ENCODE results near the gene MAP2.

MAP2 gene

DNA sequence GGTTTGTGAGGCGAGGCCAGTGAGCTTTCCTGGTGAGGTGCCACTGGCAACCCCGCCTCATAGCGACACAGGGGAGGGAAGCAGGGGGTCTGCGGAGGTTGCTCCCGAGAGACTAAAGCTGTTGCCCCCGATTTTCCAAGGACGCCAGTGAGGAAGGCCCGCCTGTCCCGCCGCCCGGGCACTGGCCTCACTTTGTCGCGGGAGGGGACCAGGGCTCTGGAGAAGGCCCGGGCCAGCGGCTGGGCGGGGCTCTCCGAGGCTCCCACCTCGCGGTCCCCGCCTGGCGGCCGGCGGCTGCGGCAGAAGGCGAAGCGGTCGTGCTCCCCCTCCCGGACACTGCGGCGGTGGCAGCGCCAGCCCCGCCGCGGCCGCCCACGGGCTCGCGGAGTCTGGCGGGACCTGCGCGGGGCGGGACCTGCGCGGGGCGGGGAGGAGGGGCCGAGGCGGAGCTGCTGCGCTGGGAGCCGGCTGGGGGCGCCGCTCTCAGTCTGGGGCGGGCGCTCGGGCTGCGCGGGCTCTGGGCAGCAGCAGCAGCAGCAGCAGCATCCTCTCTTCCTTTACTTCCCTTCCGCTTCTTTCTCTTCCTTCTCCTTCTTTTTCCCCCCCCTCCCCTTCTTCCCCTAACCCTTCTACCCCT lies at the start of gene MAP2:
MAP2 (plus strand) TSS at position 486 of the 637 bp plus-strand sequence. CDS start 229,124 bp downstream, outside the sequence.
- no peak for FAIRE-seq

DNA sequence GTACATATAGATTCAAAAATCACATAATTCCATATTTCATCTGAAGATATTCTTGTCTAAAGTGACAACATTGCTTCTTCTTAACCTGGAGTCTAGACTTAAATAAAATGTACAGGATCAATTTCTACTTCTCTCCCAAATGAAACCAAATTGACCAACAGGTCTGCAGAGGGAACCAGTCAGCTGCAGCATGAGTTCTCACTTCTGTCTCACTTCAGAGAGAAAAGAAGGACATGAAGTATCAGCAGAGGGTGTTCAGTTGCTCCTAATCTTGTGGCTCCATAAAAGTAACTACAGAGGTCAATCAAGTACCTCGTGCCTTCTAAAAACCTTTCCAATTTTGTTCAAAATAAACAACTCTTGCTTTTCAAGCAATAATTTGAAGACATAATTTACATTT lies 47.2 kb upstream of the MAP2 start:
- FAIRE-seq: no peak

GRCh38 chr2:209380293-209380692 lies 43.6 kb upstream of the MAP2 start:
- no peak for FAIRE-seq

DNA sequence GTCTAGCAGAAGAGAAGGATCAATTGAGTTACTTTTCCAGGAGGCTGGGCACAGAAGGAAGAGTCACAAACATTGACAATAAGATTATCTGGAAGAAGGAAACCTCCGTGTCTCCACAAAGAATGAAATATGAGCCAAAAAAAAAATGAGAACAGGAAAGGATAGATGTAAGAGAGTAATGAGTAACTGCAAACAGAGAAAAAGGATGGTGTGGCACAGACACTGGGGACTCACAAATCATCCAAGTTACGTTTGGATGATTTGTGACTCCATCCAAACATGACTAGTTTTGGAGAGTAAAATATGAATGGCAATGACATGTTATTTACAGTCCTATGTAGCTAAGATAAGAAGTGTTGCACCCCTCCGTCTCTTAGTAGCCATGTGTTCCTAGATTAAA lies 42.8 kb upstream of the MAP2 start:
- no peak for FAIRE-seq

- FAIRE-seq: no peak
Observed at GRCh38 chr2:209382775-209383174, 41.1 kb upstream of the MAP2 start.

DNA sequence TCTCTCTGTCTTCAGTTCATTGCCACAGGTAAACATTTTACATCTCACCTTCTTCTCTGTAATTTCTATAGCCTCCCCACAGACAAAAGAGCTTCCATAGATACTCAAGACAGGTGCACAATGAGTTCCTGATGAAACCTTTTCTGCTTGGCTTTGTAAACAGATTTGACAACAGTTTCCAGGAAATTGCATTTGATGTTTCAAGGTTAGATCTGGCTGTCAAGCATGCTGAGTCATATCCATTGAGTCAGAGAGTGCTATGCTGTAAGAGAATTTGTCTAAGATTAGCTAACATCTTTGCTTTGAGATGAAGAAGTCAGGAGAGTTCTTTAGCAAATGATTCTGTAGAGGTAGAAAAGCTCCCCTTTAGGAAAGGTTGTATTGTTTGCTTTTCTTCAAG lies 40.6 kb upstream of the MAP2 start:
- FAIRE-seq: no peak

DNA sequence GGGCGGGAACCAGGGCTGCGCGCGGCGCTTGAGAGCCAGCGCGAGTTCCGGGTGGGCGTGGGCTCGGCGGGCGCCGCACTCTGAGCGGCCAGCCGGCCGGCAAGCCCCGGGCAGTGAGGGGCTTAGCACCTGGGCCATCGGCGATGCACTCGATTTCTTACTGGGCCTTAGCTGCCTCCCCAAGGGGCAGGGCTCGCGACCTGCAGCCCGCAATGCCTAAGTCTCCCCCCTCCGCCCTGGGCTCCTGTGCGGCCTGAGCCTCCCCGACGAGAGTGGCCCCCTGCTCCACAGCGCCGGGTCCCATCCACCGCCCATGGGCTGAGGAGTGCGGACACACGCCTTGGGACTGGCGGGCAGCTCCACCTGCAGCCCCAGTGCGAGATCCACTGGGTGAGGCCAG lies 36.5 kb upstream of the MAP2 start:
- no peak for FAIRE-seq

DNA sequence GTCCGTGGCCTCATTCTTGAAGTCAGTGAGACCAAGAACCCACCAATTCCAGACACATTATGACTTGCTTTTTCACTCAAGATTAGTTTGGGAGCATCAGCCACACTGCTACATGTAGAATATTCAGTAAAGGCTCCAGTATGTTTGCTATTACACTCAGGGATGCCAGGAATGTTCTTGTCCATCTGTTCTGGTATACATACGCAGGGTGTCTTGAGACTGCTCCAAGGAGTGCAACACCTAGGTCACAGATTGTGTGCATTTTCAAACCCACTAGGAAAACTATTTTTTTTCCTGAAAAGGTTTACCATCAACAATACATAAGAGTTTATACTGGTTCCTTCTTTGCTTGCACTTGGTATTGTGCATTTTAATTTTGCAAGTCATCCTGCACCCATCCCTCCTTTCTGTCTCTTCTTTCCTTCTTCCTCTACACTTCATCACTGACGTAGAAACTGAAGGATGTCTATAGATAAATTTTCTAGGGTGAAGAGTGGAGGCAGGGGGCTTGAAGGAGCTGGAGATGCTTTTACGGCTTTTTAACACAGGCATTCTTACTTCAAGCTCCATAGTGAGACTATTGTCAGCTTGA lies 35.3 kb upstream of the MAP2 start:
- no peak for FAIRE-seq

DNA sequence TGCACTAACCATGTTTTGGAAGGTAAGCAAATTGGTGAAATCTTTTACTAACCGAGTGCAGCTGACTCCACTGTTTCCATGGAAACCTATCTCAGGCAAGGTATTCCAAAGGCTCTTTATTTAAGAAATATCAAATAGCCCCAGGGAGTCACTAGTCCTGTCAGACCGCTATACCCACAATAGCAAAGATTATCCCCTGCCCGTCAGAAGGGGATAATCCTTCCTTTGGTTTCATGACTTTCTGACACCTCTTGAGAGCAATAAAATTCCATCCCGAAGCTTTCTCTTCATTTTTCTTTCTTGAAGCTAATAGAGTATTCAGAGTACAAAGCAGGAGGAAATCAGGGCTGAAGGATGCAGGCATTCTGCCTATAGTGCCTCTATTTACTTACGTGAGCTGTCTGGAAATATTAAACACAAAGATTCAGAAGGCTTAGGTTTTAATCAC lies 34.7 kb upstream of the MAP2 start:
- no peak for FAIRE-seq

- FAIRE-seq: peak; percentile 73
Observed at GRCh38 chr2:209390839-209391238, 33.0 kb upstream of the MAP2 start.

DNA sequence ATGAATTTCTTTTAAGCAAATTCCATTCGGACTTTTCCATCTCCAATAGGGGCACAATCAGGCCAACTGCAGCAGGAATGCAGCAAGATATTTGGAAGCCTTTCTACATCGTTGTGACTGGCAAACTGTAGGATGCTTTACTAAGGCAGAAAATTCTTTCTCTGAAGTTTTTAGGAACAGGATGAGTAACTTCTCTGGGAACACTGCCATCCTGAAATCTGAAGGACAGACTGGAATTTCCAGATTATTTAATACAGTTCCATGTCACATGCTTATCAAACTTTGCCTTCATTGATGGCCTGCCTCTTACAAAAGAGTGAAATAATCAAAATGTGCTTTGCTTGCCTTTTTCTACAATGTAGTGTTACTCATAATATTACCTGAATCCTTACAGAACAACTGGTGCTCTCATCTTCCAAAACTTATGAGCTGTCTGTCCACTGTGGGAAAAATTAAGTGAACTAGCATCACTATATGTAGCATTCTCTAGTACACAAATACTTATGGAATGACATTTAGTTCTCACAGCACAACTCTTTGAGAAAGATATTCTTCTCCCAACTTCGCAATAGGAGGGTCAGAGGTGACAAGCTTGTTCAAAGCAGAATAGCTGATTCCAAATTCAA lies 32.0 kb upstream of the MAP2 start:
- no peak for FAIRE-seq

DNA sequence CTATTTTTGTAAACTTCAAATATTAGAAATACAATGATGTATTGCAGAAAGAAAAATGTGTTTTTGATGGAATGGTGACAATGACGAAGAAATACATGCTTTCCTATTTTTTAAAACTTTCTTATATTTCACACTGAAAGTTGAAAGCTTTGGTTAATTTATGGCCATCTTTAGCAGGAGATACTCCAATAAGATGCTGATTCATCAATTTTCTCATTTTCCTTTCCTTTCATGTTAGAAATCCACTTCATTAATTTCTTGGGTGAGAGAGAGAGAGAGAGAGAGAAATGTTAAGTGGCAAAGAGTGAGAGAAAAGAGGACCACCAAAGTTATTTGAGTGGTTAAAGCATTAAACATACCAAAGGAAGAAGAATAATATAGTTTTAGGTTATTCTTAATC lies 28.6 kb upstream of the MAP2 start:
- FAIRE-seq: no peak

DNA sequence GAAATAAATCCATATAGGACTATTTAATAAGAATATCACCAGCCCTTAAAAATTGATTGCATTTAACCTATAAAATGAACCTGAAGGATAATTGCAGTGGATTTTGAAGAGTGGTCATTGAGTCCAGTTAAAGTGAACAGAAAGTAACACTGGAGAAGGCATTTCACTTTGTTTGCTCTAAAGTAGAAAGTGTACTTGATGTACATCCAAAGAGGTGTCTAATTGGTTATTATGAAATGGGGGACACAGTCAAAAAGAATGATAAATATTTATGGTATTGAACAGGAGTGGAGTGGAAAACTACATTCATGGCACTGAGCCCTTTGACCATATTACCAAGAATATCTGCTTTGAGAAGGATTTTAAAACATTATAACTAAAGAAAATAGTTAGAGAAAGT lies 28.2 kb upstream of the MAP2 start:
- FAIRE-seq: no peak

DNA sequence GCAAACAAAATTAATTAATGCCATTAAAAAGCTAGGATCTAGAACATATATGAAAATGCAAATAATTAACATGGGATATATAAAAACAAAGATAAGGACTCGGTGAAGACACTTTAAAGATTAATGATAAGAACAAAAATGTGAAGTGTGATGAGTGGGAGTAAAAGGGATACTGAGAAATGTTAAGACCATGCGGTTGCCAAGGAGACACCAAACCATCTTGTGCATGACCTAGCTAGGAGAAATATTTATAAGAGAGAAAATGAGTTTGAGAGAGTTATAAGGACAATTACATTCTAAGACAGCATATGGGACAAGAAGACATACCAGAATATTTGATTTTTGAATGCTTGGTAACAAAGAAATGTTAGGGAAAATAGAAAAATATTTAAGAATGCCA lies 25.4 kb upstream of the MAP2 start:
- no peak for FAIRE-seq

DNA sequence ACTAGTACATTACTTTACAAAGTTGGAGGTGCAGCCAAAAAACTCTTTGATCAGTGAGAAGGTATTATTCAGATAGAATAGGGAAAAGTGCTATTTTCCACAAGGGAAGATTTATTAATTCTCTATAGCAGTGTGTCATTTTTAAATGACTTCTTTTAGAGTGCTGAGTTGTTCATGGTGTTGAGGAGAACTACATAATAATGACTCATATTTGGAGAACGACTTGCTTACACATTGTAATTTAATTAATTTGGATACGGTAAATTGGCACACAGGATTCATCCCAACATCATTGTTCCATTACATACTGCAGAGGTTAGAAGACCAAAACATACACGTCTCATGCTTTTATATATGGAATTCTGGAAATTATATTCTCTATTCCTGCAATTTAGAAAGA lies 22.1 kb upstream of the MAP2 start:
- FAIRE-seq: no peak

DNA sequence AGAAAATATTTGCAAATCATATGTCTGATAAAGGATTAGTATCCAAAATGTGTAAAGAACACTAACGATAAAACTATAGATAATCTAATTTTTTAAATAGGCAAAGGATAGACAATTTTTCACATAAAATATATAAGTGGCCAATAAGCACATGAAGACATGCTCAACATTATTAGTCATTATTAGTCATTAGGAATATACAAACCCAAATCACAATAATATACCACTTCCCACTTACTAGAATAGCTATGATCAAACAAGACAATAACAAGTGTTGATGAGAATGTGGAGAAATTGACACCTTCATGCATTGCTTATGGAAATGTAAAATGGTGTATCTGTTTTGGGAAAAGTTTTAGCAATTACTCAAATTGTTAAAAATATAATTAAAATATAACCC lies 12.6 kb upstream of the MAP2 start:
- peak; percentile 9 for FAIRE-seq

- no peak for FAIRE-seq
Observed at GRCh38 chr2:209411718-209412117, 12.1 kb upstream of the MAP2 start.

GRCh38 chr2:209413311-209414014 lies 10.4 kb upstream of the MAP2 start:
- no peak for FAIRE-seq

DNA sequence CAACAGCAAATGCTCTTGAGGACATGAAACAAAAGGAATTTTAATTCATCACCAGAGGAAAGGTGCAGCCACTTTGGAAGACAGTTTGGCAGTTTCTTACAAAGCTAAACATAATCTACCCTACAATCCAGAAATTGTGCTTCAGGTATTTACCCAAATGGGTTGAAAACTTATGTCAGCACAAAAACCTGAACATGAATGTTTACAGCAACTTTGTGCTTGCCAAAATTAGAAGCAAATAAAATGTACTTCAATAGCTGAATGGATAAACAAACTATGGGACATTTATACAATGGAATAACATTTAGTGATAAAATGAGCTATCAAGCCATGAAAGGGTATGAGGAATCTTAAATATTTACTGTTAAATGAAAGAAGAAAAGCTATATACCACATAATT lies 6.9 kb upstream of the MAP2 start:
- FAIRE-seq: no peak

DNA sequence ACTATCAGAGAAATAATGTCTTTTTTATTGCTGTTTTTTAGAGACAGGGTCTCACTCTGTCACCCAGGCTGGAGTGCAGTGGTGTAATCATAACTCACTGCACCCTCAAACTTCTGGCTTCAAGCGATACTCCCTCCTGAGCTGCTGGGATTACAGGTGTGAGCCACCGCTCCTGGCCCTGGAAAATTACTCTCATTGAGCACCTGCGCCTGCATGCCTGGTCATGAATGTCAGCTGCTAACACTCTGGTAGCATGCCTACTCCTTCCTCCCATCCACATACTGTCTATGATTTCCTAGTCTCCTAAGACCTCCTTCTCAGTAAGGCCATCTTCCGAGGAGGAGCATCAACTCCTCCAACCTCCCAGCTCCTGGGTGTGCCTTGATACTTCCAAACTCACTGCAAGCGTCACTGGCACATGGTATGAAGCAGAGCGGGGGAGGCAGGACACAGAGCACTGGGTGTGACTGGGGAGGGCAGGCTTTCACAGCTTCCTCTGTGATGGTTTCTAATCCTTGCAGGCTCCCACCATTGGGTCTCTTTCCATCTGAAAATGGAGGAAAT lies 1.6 kb upstream of the MAP2 start:
- FAIRE-seq: no peak

DNA sequence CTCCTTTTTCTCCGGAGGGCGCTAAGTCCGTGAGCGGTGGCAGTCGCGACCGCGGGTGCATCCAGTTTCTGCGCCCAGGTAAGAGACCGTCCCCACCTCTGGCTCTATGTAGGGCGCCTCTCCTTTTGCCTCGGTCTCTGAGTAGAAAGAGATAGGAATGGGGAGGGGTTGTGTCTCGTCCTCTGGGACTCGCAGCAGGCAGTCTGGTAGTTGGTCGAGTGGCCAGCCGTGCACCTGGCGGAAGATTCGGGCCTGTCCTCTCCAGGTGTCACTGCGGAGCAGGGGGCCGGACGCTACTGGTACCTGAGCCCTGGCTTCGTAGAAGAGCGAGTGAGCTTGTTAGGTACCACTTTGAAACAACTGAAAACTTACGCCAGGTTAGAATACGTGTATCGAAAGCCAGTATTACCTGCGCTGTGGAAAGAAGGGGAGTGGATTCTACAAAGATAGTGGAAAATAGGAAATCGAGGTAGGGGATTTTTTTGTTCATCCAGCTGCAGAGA lies 403 bp downstream of the MAP2 start:
- no peak for FAIRE-seq

DNA sequence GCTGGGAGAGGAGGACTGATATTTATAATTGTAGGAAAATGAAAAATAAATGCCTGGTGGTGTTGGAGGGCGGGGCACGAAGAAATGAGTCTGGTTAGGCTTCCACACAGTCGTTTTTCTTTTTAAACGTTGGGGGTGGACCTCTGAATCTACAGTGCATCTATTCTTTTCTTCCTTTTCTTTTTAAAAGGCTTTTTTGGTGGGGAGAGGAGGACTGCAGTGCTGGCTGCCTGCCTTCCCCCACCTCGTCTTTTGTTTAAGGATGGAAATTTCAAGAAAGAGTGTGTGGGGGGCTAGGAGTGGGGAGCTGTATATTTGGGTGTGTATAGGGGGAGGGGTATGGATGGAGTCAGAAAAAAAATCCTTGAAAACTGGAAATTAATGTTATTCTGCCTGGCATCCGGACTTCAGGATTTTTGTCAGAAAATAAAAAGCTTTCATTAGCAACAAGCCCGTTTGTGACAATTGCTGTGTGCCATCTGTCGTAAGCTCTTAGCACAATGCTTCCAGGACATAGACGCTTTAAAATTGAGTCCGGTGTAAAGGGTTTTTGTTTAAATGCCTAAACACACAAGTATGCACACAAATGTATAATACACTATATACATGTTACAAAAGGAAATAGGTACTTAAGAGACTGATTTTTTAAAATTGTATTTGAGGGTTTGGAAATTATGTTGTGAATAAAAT lies 1.1 kb downstream of the MAP2 start:
- FAIRE-seq: no peak

All from A204.1 (cell line).